ENCODE measurements around the gene DCP2.

DCP2 gene

DNA sequence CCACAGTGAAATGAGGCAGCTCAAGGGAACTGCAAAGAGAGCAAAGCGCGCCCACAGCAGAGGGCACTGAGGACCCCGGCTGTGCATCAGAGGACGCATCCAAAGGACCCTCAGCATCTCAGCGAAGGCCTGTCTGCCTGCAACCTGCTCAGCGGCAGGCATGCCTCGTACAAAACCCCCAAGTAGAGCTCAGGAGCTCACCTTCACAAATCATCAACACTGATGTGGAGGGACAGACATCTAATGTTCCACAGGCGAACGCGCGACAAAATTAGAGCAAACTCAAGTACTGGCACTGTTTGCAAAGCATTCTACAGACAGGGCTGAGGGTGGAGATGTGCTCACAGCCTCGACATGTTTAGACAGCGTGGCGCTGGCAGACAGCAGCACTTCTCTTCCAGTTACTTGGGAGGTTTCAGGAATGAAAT is 81.0 kb downstream of the DCP2 start:
- peaks cover 69% of the 10 kb centered on the region for H3K36me3 ChIP-seq
- TF ChIP-seq, protein P1, sequence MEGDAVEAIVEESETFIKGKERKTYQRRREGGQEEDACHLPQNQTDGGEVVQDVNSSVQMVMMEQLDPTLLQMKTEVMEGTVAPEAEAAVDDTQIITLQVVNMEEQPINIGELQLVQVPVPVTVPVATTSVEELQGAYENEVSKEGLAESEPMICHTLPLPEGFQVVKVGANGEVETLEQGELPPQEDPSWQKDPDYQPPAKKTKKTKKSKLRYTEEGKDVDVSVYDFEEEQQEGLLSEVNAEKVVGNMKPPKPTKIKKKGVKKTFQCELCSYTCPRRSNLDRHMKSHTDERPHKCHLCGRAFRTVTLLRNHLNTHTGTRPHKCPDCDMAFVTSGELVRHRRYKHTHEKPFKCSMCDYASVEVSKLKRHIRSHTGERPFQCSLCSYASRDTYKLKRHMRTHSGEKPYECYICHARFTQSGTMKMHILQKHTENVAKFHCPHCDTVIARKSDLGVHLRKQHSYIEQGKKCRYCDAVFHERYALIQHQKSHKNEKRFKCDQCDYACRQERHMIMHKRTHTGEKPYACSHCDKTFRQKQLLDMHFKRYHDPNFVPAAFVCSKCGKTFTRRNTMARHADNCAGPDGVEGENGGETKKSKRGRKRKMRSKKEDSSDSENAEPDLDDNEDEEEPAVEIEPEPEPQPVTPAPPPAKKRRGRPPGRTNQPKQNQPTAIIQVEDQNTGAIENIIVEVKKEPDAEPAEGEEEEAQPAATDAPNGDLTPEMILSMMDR (IDR thresholded peaks at IDR 0.05; ENCODE audit: low read depth, low read length): no peak
- no peaks in the 10 kb centered on the region for H3K27me3 ChIP-seq
- DNase-seq: no peak
- H3K9me3 ChIP-seq: no peaks in the 10 kb centered on the region
- no peak overlapping the region for H3K4me3 ChIP-seq (ENCODE audit: low read depth, low read length)
- H3K4me1 ChIP-seq: peaks cover 40% of the 10 kb centered on the region

DNA sequence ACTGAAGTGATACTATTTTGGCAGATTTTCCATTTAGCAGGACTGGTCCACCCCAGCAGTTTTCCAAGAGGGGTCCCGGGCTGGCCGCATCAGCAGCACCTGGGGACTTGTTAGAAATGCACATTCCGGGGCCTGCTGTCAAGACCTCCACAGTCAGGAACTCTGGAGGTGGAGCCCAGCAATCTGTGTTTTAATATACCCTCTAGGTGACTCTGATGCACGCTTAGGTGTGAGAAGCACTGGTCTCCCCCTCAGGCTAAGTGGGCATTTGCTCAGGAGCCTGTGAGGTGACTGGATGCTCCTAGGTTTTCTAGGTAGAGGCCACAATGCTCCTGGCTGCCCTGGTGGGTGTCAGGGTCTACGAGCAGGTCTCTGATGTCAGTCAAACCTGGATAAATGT is 81.7 kb downstream of the DCP2 start:
- Histone ChIP-seq H3K27me3 (no peaks in the 10 kb centered on the region), H3K36me3 (peaks cover 69% of the 10 kb centered on the region), H3K9me3 (no peaks in the 10 kb centered on the region), H3K4me1 (peaks cover 46% of the 10 kb centered on the region), H3K4me3 (ENCODE audit: low read depth, low read length) (no peak overlapping the region; the same call in 1 of the 2 replicates)
- TF ChIP-seq, protein P1 (IDR thresholded peaks at IDR 0.05; ENCODE audit: low read depth, low read length): no peak
- no peak for DNase-seq

DNA sequence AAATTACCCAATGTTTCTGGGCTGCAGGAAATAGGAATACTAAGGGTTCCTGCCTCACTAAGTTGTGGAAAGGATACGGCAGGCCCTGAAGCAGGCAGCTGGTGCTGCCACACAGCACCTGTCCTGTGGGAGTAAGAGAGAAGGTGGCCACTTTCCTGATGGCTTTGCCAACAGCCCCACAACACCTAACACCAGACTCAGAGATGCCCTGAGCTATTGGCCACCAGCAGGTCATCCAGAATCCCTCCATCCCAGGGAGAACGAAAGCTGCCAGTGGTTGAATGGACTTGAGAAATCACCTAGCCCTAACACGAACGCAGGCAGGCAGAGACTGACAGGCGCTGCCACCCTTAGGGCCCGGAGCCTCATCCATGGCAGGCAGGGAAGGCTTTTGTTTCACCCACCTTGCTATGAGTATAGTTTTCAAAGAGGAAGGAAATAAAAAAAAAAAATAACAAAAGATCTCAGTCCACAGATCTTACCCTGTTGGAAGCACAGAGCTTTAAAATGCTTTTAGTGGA is 82.2 kb downstream of the DCP2 start:
- H3K36me3 ChIP-seq: peaks cover 68% of the 10 kb centered on the region
- no peaks in the 10 kb centered on the region for H3K9me3 ChIP-seq
- DNase-seq: peak; percentile 57

DNA sequence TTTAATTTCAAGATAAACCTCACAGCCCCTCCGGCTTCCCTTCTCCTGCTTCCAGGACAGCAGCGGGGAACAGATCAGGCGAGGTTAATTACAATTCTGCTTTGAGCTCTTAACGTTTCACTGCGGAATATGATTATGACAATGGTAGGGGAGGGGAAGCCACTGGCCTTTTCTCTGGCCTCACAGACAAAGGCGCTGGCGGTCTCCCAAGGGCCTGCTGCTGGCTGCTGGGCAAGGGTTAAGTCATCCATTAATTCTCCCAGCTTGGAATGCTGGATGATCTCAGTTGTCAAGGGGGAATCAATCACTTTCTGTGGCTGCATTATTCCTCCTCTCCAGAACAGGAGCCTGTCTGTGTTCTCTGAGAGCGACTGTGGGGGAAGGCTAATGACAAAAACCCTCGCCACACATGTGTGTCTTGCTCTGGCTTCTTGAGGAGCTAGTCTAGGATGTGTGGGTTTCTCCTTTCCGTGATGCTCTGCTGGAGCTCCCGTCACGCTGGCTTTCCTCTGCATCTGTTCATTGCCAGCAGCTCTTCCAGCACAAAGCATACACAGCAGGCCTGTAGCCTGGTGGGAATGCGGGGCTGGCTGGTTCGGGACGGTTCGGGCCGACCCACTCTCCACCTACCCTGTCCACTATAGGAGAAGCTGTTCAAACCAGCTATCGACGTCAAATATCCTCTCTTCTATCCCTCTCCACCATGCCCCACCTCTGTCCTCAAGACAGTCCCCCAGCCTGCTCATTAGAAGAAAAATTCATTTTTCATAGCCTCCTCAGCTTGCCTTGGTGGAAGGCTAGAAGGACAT is 82.8 kb downstream of the DCP2 start:
- peak overlapping the region; percentile 15 for H3K4me3 ChIP-seq (ENCODE audit: low read depth, low read length)
- no peaks in the 10 kb centered on the region for H3K9me3 ChIP-seq
- peaks cover 46% of the 10 kb centered on the region for H3K4me1 ChIP-seq
- peak; percentile 95 for DNase-seq
- TF ChIP-seq, protein P1 (IDR thresholded peaks at IDR 0.05; ENCODE audit: low read depth, low read length): no peak
- H3K36me3 ChIP-seq: peaks cover 68% of the 10 kb centered on the region
- no peaks in the 10 kb centered on the region for H3K27me3 ChIP-seq

More for the DNA sequence above, 82.2 kb downstream of the DCP2 start:
- Histone ChIP-seq H3K4me3 (ENCODE audit: low read depth, low read length) (peak overlapping the region; percentile 15), H3K4me1 (peaks cover 46% of the 10 kb centered on the region), H3K27me3 (no peaks in the 10 kb centered on the region)
- TF ChIP-seq, protein P1 (IDR thresholded peaks at IDR 0.05; ENCODE audit: low read depth, low read length): no peak

DNA sequence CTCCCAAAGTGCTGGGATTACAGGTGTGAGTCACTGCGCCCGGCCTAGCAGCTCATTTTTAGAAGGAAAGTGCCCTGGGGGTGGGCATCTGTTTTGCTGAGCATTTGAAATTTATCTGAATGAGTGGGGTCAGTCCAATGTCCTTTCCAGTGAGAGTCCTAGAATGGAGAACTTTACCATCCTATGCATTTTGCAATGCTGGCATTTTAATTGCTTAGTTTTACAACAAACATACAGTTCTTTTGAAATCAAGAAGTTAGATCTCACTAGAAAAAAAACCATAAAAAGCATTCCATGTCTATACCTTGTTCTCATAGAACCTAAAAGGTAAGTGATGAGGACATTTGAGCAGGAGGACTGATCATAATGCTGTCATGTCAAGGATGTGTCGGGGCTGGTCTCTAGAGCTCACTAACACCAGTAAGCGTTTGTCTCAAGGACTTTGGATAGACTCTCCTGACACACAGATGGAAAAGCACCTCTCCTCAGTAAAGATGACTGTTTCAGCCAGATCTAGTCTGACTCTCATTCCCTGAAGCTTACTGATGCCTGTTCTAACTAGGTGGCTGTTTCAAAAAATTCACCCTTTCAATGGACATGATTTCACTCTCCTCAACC is 83.9 kb downstream of the DCP2 start:
- Histone ChIP-seq H3K9me3 (no peaks in the 10 kb centered on the region), H3K4me1 (peaks cover 46% of the 10 kb centered on the region), H3K27me3 (no peaks in the 10 kb centered on the region), H3K36me3 (peaks cover 65% of the 10 kb centered on the region), H3K4me3 (ENCODE audit: low read depth, low read length) (no peak overlapping the region)
- TF ChIP-seq, protein P1 (IDR thresholded peaks at IDR 0.05; ENCODE audit: low read depth, low read length): no peak
- DNase-seq: peak; percentile 46
